GM18517 (cell line): ENCODE data around the gene GEMIN5.

Experiments used
- ATAC-seq: cut with Tn5 transposase; IDR thresholded peaks from one replicate; pipeline ENCODE4 v1.9.1; 2021; ENCODE audit warnings: mild to moderate bottlenecking, moderate library complexity; ENCODE audit not compliant: unreplicated experiment

Gene GEMIN5

DNA sequence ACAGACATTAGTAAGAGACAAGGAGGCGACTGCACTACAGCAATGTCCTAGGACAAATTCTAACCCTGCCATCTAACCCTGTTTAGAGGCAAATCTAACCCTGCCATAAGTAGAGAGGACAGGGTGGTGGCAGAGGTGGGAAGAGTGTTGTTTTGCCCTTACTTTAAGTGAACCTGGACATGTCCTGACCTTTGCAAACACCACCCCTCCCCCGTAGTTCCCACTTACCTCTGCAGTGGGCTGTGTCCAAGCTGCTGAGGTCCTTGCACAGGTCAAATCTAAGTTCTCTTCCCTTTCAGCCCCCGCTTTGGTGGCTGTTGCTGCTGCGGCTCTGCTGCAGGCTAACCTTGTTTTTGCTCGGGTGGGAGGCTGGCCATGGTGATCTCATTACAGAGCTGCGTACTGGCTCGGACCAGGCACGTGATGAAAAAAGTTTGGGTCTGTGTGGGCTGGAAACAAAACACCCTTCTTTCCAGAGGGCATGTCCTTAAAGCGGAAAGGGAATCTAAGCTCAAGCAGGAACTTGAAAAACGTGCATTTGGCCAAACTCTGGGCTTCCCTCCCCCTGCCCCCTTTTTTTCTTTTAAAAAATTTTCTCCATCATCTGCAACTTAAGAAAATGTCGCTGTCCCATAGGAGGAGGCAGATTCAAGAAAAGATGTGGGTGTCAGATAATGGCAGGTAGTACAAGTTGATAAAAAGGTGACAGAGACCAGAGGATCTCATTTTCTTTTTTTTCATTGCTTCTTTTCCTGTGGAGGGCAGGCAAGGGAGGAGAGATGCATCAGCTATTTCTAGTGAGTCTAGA lies 87.6 kb downstream of the GEMIN5 start, which contains the start of gene FAXDC2:
FAXDC2 (minus strand) TSS at position 349 of the 808 bp plus-strand sequence. CDS start 12,425 bp downstream, outside the sequence.
- no peak for ATAC-seq

DNA sequence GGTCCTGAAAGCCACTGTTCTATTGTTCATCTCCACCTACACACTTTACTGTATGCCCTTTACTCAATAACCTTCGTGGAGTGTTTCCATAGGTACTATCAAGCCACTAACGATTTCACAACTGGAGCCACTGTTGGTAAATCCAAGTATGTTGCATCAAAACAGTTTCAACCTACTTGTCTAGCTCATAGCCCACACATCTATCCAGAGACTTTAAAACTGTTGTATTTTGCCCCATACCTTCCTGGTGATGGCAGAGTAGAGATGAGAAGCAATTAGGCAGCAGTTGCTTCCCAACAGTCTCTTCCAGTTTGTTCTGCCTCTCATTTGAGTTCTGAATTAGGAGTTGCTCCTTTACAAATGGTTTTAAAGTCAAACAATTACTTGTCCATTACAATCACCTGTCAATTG lies 88.2 kb downstream of the GEMIN5 start:
- no peak for ATAC-seq

DNA sequence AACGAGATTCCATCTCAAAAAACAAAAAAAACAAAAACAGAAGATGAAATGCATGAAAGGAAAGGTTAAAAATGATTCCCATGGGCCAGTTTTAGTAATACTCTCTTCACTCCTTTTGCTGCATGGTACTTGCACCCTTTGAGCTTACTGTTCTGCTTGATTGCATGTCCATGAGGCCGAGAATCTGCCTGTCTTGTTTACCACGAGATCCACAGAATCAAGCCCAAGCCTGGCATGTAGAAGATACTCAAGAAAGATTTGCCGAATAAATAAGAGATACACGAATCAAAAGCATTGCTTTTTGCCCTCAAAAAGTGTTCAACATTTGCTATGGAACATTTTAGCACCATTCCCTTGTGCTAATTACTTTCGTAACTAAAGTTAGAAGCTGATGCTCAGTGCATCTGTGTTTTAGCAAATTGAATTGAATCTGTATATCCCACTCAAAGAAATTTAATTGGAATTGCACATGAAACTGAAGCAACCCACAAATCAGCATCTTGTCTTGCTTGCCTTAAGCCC lies 88.7 kb downstream of the GEMIN5 start:
- ATAC-seq: no peak

DNA sequence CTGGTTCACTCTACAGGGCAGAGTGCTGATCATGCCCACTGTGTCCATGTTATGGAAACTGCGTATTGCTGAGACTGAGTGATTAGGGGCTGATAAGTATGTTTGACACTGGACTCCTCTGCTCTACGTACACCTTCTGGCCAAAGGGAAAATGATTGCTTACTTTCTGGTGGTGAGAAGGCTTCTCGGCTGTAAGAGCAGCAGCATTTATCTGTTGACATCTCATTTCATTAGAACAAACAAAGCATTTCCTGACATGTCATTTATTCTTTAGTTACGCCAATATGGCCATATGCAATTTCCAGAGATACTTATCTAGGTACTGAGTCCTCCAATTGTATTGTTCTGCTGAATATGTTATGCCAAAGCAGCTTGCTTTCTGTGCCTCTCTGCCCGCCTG lies 93.2 kb downstream of the GEMIN5 start:
- no peak for ATAC-seq

DNA sequence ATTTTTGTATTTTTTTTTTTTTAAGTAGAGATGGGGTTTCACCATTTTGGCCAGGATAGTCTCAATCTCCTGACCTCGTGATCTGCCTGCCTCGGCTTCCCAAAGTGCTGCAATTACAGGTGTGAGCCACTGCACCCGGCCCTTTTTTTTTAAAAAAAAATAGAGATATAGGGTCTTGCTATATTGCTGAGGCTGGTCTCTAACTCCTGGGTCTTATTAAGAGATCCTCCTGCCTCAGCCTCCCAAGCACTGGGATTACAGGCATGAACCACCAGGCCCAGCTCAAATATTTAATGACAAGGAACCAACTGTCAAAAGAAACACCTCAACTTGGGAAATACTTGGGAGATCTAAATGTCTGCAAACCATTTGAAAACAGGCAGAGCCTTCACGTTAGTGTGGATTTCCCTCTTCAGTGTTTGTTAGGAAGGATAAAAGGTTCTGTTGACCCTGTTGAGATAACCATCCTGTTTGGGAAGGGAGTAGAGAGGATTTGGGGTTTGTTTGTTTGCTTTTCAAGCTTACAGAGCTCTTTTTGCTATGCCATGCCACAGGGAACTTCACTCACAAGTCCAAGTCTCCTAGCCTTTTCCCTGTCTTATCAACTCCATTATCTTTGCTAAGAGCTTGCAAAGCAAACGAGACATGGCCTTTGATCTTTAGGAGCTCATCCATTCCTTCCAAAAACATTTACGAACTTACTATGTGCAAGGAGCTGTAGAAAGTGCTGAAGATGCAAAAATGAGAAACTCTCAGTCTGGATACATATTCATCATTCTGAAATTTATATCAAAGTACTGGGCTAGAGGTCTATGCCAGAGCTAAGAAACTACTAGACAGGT lies 95.1 kb downstream of the GEMIN5 start:
- no peak for ATAC-seq

DNA sequence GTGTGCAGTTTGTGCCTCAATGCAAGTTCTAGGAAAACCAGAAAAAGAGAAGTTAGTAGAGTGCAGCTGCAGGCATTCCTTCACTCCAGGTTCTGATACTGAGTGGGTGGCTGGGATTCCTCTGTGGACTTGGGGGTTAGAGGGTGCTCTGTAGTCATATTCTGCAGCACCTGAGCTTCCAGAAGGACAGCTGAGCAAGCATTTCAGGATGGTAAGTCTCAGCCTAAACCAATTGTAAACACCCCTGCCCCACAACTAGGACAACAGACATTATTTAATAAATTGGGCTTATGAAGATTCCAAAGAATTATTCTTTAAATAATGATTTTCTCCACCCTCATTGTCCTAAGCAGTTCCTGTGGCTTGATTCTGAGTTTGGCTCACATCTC lies 96.7 kb downstream of the GEMIN5 start:
- ATAC-seq: no peak

DNA sequence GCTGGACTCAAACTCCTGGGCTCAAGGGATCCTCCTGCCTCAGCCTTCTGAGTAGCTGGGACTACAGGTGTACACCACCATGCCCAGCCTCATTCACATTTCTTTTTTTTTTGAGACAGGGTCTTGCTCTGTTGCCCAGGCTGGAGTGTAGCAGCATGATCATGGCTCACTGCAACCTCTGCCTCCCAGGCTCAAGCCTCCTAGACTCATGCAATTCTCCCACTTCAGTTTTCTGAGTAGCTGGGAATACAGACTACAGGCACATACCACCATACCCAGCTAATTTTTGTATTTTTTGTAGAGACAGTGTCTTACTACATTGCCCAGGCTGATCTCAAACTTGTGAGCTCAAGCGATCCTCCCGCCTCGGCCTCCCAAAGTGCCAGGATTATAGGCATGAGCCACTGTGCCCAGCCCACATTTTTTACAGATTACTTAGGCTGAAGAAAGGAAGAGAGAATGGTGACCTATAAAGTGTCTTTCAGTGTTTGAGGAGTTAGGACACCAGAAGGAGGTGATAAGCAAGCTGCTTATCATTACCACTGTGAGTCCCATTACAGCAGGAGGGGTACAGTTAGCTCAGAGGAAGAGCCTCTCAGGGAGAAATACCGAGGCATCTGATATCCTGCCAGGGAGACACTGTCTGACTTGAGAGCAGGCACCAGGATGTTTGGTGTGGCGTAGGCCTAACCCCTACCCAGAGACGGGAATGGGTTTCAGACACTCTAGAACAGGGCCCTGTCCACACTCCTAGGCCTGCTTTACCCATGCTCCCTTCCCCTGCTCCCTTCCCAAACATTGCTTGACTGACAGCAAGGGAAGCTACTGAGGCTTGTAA lies 97.4 kb downstream of the GEMIN5 start:
- no peak for ATAC-seq
